GM19395 (cell line): Measurements from ENCODE around the gene LBH.

Experiments
- ATAC-seq: cut with Tn5 transposase; IDR thresholded peaks from one replicate; pipeline ENCODE4 v1.9.1; 2021; ENCODE audit warnings: mild to moderate bottlenecking, moderate library complexity; ENCODE audit not compliant: unreplicated experiment

The LBH gene

DNA sequence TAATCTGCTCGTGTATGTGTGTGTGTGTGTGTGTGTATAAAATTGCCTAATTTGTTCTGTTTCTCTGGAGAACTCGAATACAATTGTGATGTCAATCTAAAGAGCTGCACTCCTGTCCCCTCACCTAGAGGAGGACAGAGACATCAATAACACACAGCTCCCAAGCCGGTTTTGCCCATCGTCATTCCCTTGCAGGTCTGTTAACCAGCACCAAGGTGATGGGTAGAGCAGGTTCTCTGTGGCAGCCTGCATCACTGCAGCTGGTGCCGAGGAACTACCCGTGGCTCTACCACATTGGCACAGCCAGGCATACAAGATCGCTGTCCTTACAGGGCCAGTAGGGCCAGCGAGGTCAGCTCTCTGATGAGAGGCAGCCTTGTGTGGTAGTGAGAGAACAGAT lies 41.0 kb downstream of the LBH start:
- ATAC-seq, result no peak

- ATAC-seq, result no peak
Measured at GRCh38 chr2:30272761-30273573, 41.6 kb downstream of the LBH start.

- no peak for ATAC-seq
Measured at GRCh38 chr2:30273574-30273929, 42.2 kb downstream of the LBH start.

DNA sequence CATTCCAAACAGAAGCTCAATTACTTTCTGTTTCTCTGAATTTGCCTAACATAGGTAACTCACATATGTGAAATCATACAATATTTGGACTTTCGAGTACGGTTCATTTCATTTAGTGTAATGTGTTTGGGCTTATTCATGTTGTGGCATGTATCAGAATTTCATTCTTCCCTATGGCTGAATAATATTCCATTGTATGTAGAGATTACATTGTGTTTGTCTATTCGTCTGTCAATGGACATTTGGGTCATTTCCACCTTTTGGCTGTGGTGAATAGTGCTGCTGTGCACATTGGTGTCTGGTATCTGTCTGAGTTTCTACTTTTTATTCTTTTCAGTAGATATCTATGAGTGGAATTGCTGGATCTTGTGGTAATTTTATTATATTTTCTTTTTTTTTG lies 43.9 kb downstream of the LBH start:
- ATAC-seq, result no peak

DNA sequence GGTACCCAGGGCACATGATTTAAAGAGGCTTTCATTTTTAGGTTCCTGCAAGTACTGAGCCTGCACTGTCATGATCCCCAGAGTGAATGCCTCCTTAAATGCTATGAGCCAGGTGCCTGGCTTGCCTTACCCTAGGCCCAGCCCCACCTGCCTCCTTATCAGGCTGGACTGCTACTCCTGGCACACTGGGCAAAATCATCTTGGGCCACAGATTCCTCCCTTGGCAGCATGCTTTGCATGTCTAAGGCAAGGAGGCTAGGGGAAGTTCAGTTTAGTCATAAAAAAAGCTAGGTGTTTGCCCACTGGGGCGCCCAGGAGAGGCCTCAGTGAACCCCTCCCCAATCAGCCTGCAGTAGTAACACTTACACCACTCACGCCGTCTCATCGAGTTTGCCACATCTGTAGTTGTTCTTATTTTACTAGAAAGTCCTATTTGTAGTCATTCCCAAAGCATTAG lies 45.1 kb downstream of the LBH start:
- no peak for ATAC-seq

DNA sequence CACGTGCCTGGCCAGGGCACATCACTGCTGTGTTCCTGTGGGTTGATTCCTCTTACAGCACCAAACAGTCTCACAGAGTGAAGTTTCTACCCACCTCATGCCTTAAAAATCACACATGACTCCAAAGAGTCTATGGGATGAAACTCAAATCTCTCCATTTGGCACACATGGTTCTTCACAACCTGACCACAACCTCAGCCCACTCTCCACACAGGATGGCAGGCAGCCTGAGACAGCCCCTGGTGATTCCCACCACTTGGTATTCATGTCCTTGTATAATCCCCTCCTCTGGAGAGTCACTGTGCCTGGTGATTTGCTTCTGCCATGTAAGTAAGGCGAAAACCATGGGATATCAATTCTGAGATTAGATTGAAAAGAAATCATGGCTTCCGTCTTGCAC lies 46.2 kb downstream of the LBH start:
- no peak for ATAC-seq

DNA sequence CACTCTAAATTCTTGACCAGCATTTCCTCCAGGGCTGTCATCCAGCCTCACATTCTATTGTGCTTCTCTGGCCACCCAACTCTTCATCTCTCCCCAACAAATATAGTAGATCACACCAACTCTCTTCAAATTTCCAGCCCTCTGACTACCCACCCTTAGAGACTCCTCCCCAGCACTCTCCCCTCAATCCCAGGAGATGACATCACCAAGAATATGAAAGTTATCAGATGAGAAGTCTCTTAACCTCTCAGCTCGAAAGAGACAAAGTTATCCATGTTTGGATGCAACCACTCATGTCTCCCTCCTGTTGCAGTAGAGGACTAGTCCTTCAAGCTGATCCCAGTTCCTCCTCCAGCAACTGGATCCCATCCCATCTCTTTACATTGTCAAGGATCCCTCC lies 47.1 kb downstream of the LBH start:
- no peak for ATAC-seq

DNA sequence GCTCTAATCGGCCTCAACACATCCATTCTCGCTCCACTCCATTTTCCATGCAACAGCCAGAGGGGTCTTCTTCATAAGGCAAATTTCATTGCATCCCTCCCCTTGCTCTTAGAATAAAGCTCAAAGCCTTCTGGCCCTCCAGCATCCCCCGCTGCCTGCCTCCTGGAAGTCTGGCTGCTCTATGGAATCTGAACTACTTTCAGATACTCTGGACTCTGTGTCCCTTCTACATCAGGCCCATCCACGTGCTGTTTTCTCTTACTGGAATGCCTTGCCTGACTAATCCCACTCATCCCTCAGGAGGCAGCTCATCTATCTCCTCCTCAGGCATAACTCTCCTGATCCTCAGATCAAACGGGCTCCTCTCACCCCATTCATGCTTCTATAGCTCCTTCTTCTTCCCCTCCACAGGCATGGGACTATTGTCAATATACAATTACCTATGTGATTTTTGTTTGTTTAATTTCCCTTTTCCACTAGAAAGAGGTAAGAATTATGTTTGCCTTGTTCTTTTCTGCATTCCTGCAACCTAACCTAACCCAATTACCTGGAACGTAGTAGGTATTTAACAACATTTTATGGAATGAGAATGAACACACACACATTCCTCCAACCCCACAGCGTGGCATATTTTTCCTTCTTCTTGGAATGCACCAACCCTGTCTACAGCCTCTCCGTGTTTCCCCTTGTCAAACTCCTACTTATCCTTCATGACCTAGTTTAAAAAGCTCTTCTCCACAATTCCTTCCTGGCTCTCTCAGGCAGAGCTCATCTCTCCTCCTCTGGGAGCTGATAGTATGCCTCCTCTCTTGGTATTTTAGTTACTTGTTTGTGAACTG lies 49.5 kb downstream of the LBH start:
- no peak for ATAC-seq

DNA sequence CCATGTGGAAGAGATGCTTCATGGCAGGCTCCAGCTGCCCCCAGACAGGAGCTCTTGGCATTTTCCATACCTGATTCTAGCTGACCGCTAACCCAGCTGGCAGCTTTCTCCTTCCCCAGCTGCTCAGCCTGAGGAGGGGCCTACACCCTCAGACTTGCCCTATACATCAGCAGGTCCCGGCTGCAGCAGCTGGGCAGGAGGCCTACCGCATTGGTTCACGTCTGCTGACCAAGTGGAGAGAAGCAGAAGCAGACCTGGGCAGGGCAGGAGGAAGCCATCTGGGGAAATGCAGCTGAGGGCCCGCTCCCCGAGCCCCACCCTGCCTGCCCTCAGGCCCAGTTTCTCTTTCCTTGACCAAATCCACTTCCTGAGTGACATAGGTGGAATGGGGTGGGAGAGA lies 50.7 kb downstream of the LBH start:
- ATAC-seq, result no peak

DNA sequence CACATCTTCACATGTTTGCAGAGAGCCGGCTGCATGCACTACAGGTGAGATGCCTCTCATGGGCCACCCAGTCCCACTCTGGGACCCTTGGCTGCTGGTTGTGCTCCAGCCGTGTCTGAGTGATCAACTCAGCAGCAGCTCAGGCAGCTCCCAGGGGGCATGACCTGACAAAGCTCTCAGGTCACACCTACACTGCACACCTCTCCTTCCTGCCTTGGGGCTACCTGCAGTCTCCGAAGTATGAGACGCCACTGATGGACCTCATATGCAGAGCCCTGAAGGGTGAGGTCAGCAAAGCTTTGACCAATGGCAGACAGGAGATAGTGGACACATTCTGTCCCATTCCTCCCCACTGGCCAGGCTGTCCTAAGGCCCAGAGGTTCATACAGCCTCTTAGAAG lies 51.4 kb downstream of the LBH start:
- ATAC-seq, result no peak

DNA sequence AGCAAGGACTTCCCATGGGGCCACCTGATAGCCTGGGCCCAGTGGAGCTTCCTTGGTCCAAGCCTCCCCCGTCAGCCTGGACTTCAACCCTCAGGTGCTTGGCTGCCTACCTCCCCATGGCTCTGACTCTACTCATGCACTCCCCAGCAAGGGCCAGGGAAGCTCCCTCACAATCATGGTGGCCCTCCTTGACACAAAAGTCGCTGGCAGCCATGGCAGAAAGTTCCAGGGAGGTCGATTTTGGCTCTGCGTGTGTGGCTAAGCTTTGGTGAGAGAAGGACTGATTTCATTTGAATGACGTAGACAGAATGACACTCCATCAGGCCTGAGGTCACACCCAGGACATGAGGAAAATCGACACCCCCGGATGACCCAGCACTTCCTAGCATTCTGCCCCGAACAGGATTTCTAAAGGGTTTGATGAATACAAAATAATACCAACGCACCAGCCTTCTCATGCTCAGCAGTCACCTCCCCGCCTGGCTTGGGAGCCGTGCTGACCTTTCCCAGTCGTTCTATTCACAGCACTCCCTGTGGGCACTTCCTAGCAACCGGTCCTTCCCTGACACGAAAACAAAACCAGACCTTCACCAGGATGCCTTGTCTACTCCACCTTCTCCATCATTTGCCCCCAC lies 52.7 kb downstream of the LBH start:
- no peak for ATAC-seq

- no peak for ATAC-seq
Measured at GRCh38 chr2:30285758-30286157, 54.4 kb downstream of the LBH start.

GRCh38 chr2:30287190-30287840 lies 56.0 kb downstream of the LBH start:
- ATAC-seq, result peak; percentile 10

DNA sequence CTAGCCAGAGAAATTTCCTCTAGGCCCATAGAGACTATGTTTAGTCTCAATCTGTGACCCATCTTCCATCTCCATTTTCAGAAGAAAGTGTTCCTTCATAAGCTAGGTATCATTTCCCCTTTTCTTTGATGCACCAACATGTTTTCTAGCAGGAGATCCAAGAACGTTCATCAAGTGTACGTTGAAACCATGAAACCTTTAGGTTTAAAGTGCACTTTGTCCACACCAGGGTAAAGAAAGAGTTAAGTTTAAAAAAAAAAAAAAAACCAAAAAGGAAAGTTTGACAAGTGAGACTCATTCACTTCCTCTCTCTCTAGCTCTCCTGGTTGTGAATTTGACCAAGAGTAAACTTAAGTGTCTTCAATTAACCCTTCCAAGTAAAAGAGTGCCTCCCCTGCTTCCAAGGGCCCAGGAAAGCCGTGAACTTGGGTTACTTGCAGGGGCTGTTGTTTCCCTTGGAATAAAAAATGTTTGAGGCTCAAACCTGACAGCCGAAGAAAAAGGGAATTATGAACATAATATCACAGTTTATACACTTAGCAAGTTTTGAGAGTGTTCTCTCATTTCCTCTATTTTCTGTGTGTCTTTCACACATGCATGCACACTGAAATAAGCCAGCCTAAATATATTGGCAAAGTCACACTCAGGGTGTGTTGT lies 56.7 kb downstream of the LBH start:
- peak; percentile 73 for ATAC-seq

GRCh38 chr2:30288561-30288960 lies 57.2 kb downstream of the LBH start:
- ATAC-seq, result no peak

DNA sequence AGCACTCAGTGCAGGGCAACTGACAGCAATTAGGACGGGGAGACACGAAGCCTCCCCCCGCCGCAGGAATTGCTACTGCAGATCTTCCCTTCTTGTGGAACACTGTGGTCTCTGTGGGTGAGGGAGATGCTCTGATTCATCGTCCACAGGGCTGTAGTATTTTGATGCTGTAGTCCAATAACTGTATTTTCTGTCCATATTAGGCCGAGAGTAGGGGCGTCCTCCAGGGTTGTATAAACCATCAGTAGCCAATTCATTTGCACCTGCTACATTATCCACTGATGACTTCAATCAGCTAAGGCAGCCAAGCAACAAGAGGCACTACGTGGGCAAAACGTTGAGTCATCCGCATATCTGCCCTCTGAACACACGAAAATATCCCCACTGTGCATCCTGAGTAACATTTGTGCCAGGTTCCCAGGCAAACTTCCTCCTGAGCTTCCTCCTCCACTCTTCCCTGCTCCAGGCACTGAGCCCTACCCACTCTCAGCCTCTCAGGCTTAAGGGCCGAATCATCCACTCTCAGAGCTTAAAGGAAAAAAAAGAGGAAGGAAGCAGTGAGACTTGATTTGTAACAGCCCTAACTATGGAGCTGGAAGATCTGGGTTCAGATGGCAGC lies 62.1 kb downstream of the LBH start:
- ATAC-seq, result no peak

- ATAC-seq, result no peak
Measured at GRCh38 chr2:30294133-30294532, 62.8 kb downstream of the LBH start.

DNA sequence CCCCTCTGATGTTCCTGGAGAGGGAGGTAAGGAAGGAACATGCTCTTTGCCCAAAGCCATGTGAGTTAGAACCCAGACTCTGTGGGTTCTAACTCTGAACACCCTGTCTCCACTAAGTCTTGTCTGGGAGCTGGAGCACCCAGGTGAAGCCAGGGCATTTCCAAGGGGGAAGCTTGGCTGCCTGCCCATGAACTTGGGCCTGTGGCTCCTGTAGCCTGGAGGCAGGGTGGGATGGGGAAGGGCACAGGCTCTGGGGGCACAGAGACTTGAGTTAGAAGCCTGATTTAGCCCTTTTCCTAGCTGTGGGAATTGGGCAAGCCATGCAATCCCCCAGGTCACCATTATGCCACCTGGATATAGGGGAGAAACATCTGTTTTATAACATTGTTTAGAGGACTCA lies 65.2 kb downstream of the LBH start:
- ATAC-seq, result no peak

DNA sequence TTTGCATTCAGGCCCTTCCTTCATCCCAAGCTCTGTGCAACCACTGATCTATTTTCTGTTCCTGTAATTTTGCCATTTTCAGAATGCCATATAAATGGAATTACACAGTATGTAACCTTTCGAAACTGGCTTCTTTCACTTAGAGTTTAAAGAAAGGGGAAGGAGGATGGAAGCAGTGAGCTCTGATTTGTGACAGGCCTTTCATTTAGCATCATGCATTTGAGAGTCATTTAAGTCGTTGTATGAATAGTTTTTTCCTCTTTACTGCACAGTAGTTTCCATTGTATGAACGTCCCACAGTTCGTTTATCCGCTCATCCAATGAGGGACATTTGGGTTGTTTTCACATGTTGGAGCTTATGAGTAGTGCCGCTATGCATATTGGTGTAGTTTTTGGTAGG lies 67.0 kb downstream of the LBH start:
- ATAC-seq, result peak; percentile 60

GRCh38 chr2:30300122-30300455 lies 68.8 kb downstream of the LBH start:
- no peak for ATAC-seq
